HG03045 (cell line): ENCODE measurements around the gene SFTPA2.
"Not testable (repeated sequence)": the region's sequence is repeated elsewhere in the genome, so short reads cannot be mapped to it uniquely, and the experiment has no call there.

ENCODE experiments used
- ATAC-seq: cut with Tn5 transposase; IDR thresholded peaks from one replicate; pipeline ENCODE4 v1.9.1; 2021; ENCODE audit warnings: mild to moderate bottlenecking, moderate library complexity; ENCODE audit not compliant: unreplicated experiment

Gene SFTPA2

GRCh38 chr10:79516532-79517205, 43.5 kb downstream of the SFTPA2 start:
- not testable (repeated sequence) for ATAC-seq

- not testable (repeated sequence) for ATAC-seq
Observed at GRCh38 chr10:79511891-79512583, 48.2 kb downstream of the SFTPA2 start, which contains the start of gene EIF5AL1. EIF5AL1 (plus strand) TSS chr10:79512533; CDS start chr10:79512650, 117 bp downstream.

- ATAC-seq = not testable (repeated sequence)
Observed at GRCh38 chr10:79509934-79510508, 50.2 kb downstream of the SFTPA2 start.

- ATAC-seq = not testable (repeated sequence)
Observed at GRCh38 chr10:79509306-79509933, 50.8 kb downstream of the SFTPA2 start.

GRCh38 chr10:79508245-79508644, 52.0 kb downstream of the SFTPA2 start:
- not testable (repeated sequence) for ATAC-seq

GRCh38 chr10:79507440-79508167, 52.6 kb downstream of the SFTPA2 start:
- no peak for ATAC-seq
